Measurements from ENCODE around the gene SHKBP1. TPM values are rescaled to one million over a fixed set of nuclear protein-coding genes. Genes with fewer than 3 reads are reported as not detected.

Gene SHKBP1
- total RNA-seq, 4 donors from 2014 or later = 33.3 to 52.1 (median 42.9) TPM

DNA sequence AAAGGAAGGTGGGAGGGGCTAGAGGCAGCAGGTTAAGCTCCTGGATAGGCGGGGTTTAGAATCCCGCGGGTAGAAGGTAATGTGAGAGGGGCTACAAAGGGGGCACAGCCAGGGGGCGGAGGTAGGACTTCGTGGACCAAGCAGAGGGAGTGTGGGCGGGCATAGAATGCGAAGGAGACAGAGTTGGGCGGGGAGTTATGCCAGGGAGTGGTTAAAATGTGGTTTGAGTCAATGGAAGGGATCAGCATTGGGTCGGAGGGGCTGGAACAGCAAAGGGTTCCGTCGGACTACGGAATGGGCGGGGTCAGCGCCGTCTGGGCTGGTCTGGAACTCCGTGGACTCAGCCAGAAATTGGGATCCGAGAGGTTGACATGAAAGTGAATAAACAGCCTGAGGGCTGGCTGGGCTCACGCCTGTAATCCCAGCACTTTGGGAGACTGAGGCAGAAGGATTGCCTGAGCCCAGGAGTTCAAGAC lies 27.5 kb downstream of the SHKBP1 start:
- Histone ChIP-seq H3K36me3 (no peaks in the 10 kb centered on the region), H3K27me3 (no peaks in the 10 kb centered on the region), H3K4me1 (peaks cover 51 to 77% of the 10 kb centered on the region in 2 donors), H3K9me3 (no peaks in the 10 kb centered on the region), H3K4me3 (replicated peaks in 1 of 3) (peak overlapping the region in 1 of 3 donors; percentile 22), H3K27ac (peak overlapping the region; percentile 91 to 96 (median 92))
- intact Hi-C loops (cut with DNase I) = no loop called here
- 7 to 8% methylated on average over 18 of the region's 18 CpGs for WGBS, 2 donors
- no peak for DNase-seq
- TF ChIP-seq CTCF (IDR thresholded peaks at IDR 0.05) = no peak
- TF ChIP-seq POLR2A (IDR thresholded peaks at IDR 0.05) = no peak

DNA sequence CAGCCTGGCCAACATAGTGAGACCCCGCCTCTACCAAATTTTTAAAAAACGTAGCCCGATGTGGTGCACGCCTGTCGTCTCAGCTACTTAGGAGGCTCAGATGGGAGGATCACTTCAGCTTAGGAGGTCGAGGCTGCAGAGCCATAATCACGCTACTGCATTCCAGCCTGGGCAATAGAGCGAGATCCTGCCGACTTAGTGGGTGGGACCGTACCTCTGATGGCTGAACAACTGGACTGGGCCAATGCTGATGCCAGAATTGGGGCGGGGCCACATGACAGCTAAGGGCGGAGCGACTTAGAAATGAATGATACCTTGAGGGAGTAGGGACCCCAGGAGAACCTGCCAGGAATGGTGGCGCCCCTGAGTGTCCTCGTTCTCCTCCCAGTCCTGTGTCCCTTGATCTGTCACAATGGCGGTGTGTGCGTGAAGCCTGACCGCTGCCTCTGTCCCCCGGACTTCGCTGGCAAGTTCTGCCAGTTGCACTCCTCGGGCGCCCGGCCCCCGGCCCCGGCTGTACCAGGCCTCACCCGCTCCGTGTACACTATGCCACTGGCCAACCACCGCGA lies 28.1 kb downstream of the SHKBP1 start:
- no peak for DNase-seq
- intact Hi-C loops (cut with DNase I) = no loop called here
- H3K27ac ChIP-seq = peak overlapping the region; percentile 56 to 96 (median 74)
- H3K27me3 ChIP-seq = no peaks in the 10 kb centered on the region
- no peaks in the 10 kb centered on the region for H3K36me3 ChIP-seq
- WGBS, 2 donors = 28 to 41% methylated on average over 15 to 16 of the region's 29 CpGs
- peak overlapping the region in 1 of 3 donors; percentile 36 for H3K4me3 ChIP-seq (replicated peaks in 1 of 3)
- TF ChIP-seq POLR2A (IDR thresholded peaks at IDR 0.05) = no peak
- no peak for TF ChIP-seq CTCF (IDR thresholded peaks at IDR 0.05)
- H3K4me1 ChIP-seq = peaks cover 52 to 75% of the 10 kb centered on the region in 2 donors
- no peaks in the 10 kb centered on the region for H3K9me3 ChIP-seq

DNA sequence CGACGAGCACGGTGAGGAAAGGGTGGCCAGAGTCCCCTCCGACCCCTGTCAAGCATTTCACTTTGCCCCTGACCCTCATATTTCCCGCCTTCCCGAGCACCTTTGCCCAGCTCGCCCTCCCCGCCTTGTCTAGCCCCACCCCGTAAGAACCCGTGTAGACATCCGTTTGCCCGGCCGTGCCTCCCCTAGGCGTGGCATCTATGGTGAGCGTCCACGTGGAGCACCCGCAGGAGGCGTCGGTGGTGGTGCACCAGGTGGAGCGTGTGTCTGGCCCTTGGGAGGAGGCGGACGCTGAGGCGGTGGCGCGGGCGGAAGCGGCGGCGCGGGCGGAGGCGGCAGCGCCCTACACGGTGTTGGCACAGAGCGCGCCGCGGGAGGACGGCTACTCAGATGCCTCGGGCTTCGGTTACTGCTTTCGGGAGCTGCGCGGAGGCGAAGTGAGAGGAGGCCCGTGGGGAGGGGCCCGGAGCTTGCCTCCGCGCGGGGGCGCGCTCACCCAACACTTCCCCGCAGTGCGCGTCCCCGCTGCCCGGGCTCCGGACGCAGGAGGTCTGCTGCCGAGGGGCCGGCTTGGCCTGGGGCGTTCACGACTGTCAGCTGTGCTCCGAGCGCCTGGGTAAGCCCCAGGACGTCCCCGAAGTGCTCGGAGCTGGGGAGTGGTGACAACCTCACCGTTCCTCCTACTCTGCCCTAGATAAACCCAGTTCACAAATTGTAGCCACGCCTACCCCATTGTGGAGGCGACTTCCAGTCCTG lies 28.7 kb downstream of the SHKBP1 start:
- Histone ChIP-seq H3K4me1 (peaks cover 49 to 73% of the 10 kb centered on the region in 2 donors), H3K4me3 (replicated peaks in 1 of 3) (peak overlapping the region in 2 of 3 donors; percentile 2 to 36)
- intact Hi-C loops (cut with DNase I) = no loop called here

DNA sequence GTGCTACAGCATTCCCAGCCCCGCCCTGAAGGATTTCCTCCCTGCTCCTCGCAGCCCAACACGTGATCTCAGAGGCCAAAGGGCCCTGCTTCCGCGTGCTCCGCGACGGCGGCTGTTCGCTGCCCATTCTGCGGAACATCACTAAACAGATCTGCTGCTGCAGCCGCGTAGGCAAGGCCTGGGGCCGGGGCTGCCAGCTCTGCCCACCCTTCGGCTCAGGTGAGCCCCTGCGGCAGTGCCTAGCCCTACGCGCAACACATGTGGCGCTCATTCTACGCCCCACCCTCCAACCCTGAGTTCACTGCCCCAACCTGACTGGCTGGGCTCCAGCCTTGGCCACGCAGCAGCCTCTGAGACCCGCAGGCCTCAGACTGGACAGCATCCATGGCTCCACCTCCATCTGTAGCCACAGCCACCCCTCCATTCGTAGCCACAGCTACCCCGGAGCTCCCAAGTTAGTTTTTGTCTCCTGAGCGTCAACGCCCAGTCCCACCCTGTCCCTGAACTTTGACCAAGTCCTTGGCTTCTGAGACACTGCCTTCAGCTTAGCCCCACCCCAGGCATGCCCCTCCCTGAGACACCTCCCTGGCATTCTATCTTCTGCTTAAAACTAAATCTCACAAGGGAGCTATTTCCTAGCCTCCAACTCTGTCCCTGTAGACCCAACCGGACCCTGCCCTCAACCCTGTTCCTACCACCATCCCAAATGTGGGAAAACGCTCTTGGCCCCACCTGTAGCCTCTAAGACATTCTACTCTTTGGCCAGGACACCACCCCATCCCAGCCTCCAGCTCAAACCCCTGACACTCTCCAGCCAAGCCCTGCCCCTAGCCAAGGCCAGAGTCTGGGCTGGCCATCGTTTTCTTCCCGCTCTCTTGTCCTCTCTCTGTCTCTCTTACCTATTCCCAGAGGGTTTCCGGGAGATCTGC lies 30.9 kb downstream of the SHKBP1 start:
- Histone ChIP-seq H3K27ac (no peak overlapping the region), H3K27me3 (no peaks in the 10 kb centered on the region), H3K9me3 (no peaks in the 10 kb centered on the region), H3K36me3 (no peaks in the 10 kb centered on the region), H3K4me1 (peaks cover 34 to 62% of the 10 kb centered on the region in 2 donors), H3K4me3 (replicated peaks in 1 of 3) (no peak overlapping the region)
- WGBS, 2 donors = 70 to 75% methylated on average over 25 to 30 of the region's 31 CpGs
- DNase-seq = no peak
- no peak for TF ChIP-seq CTCF (IDR thresholded peaks at IDR 0.05)
- TF ChIP-seq POLR2A (IDR thresholded peaks at IDR 0.05) = no peak
- intact Hi-C loops (cut with DNase I) = no loop called here

More for the DNA sequence above, 28.7 kb downstream of the SHKBP1 start:
- DNase-seq = peak; percentile 86 to 87
- Histone ChIP-seq H3K36me3 (no peaks in the 10 kb centered on the region), H3K9me3 (no peaks in the 10 kb centered on the region), H3K27me3 (no peaks in the 10 kb centered on the region), H3K27ac (peak overlapping the region; percentile 56 to 82 (median 74))
- WGBS, 2 donors = 2 to 20% methylated on average over 8 to 35 of the region's 71 CpGs
- TF ChIP-seq POLR2A (IDR thresholded peaks at IDR 0.05) (peak; percentile 4 to 68), CTCF (IDR thresholded peaks at IDR 0.05) (peak in 3 of 6 experiments; percentile 2 to 28 (median 14))
